Adrenal gland (tissue), 12 donors: Measurements from ENCODE around the gene RTF1. TPM values are rescaled to one million over a fixed set of nuclear protein-coding genes. Genes with fewer than 3 reads are reported as not detected.
"Not testable (repeated sequence)": the region's sequence is repeated elsewhere in the genome, so short reads cannot be mapped to it uniquely, and the experiment has no call there.

ENCODE experiments used
- DNase-seq, 7 donors: peaks; one replicate each; pipeline ENCODE4 v3.0.0-alpha.2; 2019 to 2020
- H3K27ac ChIP-seq, 5 donors: fragments of 200-600 bp; sonication (generic) in 4 of 5; 1 replicate in 3 of 5; 2 replicates in 2 of 5; pipeline versions ENCODE4 v1.5.1 to v1.8.0; 2016 to 2020; ENCODE audit warnings: mild to moderate bottlenecking in 1 of 5
- H3K27me3 ChIP-seq: fragments of 200-600 bp; 2 replicates; pipeline ENCODE4 v1.8.0; 2021
- H3K36me3 ChIP-seq, 2 donors: fragments of 200-600 bp; replicated peaks in 1 of 2; 1 replicate in 1 of 2; 2 replicates in 1 of 2; pipeline versions ENCODE4 v1.5.1 to v1.8.0; 2018 to 2022
- H3K4me1 ChIP-seq, 2 donors: fragments of 200-600 bp; replicated peaks in 1 of 2; 1 replicate in 1 of 2; 2 replicates in 1 of 2; pipeline versions ENCODE4 v1.5.1 to v1.8.0; 2018 to 2021
- H3K4me3 ChIP-seq, 4 donors: fragments of 200-600 bp; sonication (generic) in 3 of 4; one replicate each; pipeline ENCODE4 v1.5.1; 2016 to 2018
- H3K9me3 ChIP-seq, 3 donors: fragments of 200-600 bp; sonication (generic) in 1 of 3; replicated peaks in 1 of 3; 1 replicate in 2 of 3; 2 replicates in 1 of 3; pipeline versions ENCODE4 v1.5.1 to v1.8.0; 2016 to 2021
- CTCF ChIP-seq, 6 experiments: fragments of 450-650 bp in 4 of 6; fragments of 200-600 bp in 2 of 6; sonication (generic) in 1 of 6; IDR thresholded peaks; 1 replicate in 5 of 6; 2 replicates in 1 of 6; pipeline versions ENCODE4 v1.5.1 to v1.8.0; 2016 to 2021; ENCODE audit warnings: antibody characterized with exemption in 6 of 6, mild to moderate bottlenecking in 2 of 6, moderate library complexity in 1 of 6
- POLR2A ChIP-seq, 2 donors: fragments of 450-650 bp; IDR thresholded peaks; one replicate each; pipeline ENCODE4 v1.6.1; 2017; ENCODE audit warnings: antibody characterized with exemption in 2 of 2, mild to moderate bottlenecking in 2 of 2, moderate library complexity in 1 of 2
- WGBS, 4 donors: extraction: QIAGEN DNeasy Blood & Tissue Kit in 2 of 4; methylation state at CpG; one replicate each; pipeline versions ENCODE4 v1.1.5 to v1.1.7; 2013 to 2017; 5-methylcytosine and 5-hydroxymethylcytosine counted together
- intact Hi-C, 2 donors: fragments of 100-400 bp; cut with DNase I; formaldehyde crosslinking; loops; one replicate each; pipeline versions ENCODE4 v1.14.1 to v1.15.0; 2022 to 2023
- polyA plus RNA-seq, 3 donors: library from polyadenylated mRNA; stranded (reverse); fragments of 200-250 nt in 2 of 3; fragments of 350-450 nt in 1 of 3; fragmentation: Illumina TruSeq in 1 of 3; extraction: RNeasy Lipid Tissue Mini Kit (QIAGEN cat#74804) in 1 of 3; gene quantifications; one replicate each; pipeline ENCODE4 v1.2.3, GENCODE V29; 2013 to 2014
- total RNA-seq, 9 donors: library from RNA; depleted of rRNA in 4 of 9; stranded (reverse); fragments of >200 nt in 4 of 9; fragments of 120-200 nt in 1 of 9; fragmentation: NEBNext Ultra II Directional in 1 of 9; extraction: Animal tissue kit (Norgen Biotek cat#: 25700) in 1 of 9; gene quantifications; one replicate each; pipeline versions ENCODE4 v1.1.0 to v1.2.4, GENCODE V29; 2013 to 2023
- donor health status: healthy with polysubstance abuse.
- donor health status: Bipolar disorder and iron deficiency.
- donor health status: DM: yes; HTN: yes; CAD: no.
- donor health status: DM: no; HTN: no; CAD: no.
- donor health status: DM: no; HTN: no; CAD: no.
- donor health status: DM: yes; HTN: yes; CAD: no.

Gene RTF1
- total and polyA plus RNA-seq, 12 donors = 24.0 to 53.7 (median 39.2) TPM

DNA sequence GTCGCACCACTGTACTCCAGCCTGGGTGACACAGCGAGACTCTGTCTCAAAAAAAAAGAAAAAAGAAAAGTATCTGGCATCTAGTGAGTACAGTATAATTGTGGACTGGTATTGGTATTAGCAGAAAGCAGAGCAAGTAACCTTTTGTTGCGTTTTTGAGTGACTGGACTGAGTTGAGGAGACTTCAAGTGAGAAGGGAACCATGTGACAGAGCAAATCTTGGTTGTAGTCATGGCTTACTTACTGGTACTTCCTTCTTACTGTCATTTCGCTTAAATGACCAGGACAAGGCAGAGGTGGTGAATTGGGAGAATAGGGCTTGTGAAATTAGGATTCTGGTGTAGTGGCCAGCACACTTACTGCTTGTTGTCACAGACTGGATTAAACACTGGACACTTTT, 20.6 kb downstream of the RTF1 start:
- DNase-seq = peak in 1 of 7 donors; percentile 14
- TF ChIP-seq CTCF (IDR thresholded peaks at IDR 0.05) (no peak), POLR2A (IDR thresholded peaks at IDR 0.05) (no peak)
- Histone ChIP-seq H3K4me3 (no peak overlapping the region), H3K27me3 (no peaks in the 10 kb centered on the region), H3K4me1 (peaks cover 15 to 26% of the 10 kb centered on the region in 2 donors), H3K9me3 (no peaks in the 10 kb centered on the region), H3K36me3 (peaks cover 0 to 38% of the 10 kb centered on the region in 2 donors), H3K27ac (peak overlapping the region; percentile 56 to 83 (median 77))
- intact Hi-C loops = no loop called here
- WGBS, 4 donors = 78 to 87% (median 87%) methylated on average over 4 of the region's 4 CpGs

- peak overlapping the region; percentile 56 to 83 (median 77) for H3K27ac ChIP-seq
- TF ChIP-seq CTCF (IDR thresholded peaks at IDR 0.05) = no peak
- peak in 1 of 2 donors; percentile 69 for TF ChIP-seq POLR2A (IDR thresholded peaks at IDR 0.05)
- no peak overlapping the region for H3K4me3 ChIP-seq
- intact Hi-C loops = no loop called here
- no peaks in the 10 kb centered on the region for H3K27me3 ChIP-seq
- H3K9me3 ChIP-seq = no peaks in the 10 kb centered on the region
- peak; percentile 77 to 91 (median 88) for DNase-seq
- H3K36me3 ChIP-seq = peaks cover 0 to 42% of the 10 kb centered on the region in 2 donors
- 40 to 61% (median 48%) methylated on average over 11 of the region's 11 CpGs for WGBS, 4 donors
- peaks cover 17 to 26% of the 10 kb centered on the region in 2 donors for H3K4me1 ChIP-seq
These were observed 21.3 kb downstream of the RTF1 start for GRCh38 chr15:41438206-41438605.

- peak in 2 of 7 donors; percentile 32 to 47 for DNase-seq
These were observed 21.9 kb downstream of the RTF1 start for GRCh38 chr15:41438745-41439144.

DNA sequence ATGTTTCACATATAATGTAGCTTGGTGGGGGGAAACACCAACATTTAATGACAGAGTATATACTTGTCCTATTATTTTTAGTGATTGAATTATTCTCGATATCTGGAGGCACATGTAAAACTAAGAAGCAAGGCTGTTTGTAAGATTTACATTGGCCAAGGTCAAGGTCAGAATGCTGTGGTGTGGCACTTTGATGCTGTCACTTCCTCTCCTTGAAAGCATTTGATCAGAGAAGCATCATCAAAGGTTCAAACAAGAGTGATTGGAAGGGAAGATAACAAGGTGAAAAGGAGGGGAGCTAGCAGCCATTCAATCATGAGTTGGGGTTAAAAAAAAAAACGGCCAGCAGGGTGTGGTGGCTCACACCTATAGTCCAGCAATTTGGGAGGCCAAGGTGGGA, 26.4 kb downstream of the RTF1 start:
- Histone ChIP-seq H3K27ac (no peak overlapping the region), H3K36me3 (peaks cover 0 to 43% of the 10 kb centered on the region in 2 donors), H3K4me1 (peaks cover 4 to 7% of the 10 kb centered on the region in 2 donors), H3K9me3 (no peaks in the 10 kb centered on the region), H3K4me3 (no peak overlapping the region), H3K27me3 (no peaks in the 10 kb centered on the region)
- 27 to 49% (median 38%) methylated on average over 2 of the region's 2 CpGs for WGBS, 4 donors
- intact Hi-C loops = no loop called here
- TF ChIP-seq CTCF (IDR thresholded peaks at IDR 0.05) (no peak), POLR2A (IDR thresholded peaks at IDR 0.05) (no peak)
- DNase-seq = peak in 1 of 7 donors; percentile 39

More at GRCh38 chr15:41438745-41439144, 21.9 kb downstream of the RTF1 start:
- H3K4me3 ChIP-seq, intact Hi-C loops, H3K27me3 ChIP-seq, H3K9me3 ChIP-seq: not testable (repeated sequence)
- peaks cover 0 to 44% of the 10 kb centered on the region in 2 donors for H3K36me3 ChIP-seq
- WGBS, 4 donors = 85 to 96% (median 95%) methylated on average over 5 of the region's 5 CpGs
- peaks cover 19 to 26% of the 10 kb centered on the region in 2 donors for H3K4me1 ChIP-seq
- peak in 3 of 6 experiments; percentile 14 to 33 (median 17) for TF ChIP-seq CTCF (IDR thresholded peaks at IDR 0.05)
- peak overlapping the region; percentile 56 to 83 (median 77) for H3K27ac ChIP-seq
